HEK293T (cell line): Measurements from ENCODE around the gene LLPH.

ENCODE experiments used
- CTCF ChIA-PET: fragments of 350-600 bp; formaldehyde crosslinking; extraction: SDS; loops from one replicate; lab custom pipeline; 2021; ENCODE audit warnings: antibody characterized with exemption, inconsistent platforms; lab: Yijun Ruan, JAX
- POLR2A ChIA-PET: fragments of 350-600 bp; formaldehyde crosslinking; extraction: SDS; loops from one replicate; lab custom pipeline; 2020; ENCODE audit warnings: antibody characterized with exemption, inconsistent platforms; lab: Yijun Ruan, JAX
- DNase-seq: peaks from one replicate; pipeline ENCODE4 v3.0.0; 2012; ENCODE audit warnings: mixed read lengths; ENCODE audit errors: extremely low spot score
- ARNT ChIP-seq: fragments of 450-650 bp; IDR thresholded peaks from 2 replicates; pipeline ENCODE4 v1.6.1; 2017; ENCODE audit warnings: mild to moderate bottlenecking
- BHLHE40 ChIP-seq: fragments of 450-650 bp; IDR thresholded peaks from 2 replicates; pipeline ENCODE4 v1.6.1; 2016; ENCODE audit warnings: mild to moderate bottlenecking, moderate library complexity, borderline replicate concordance
- CTBP1 ChIP-seq: fragments of 450-650 bp; IDR thresholded peaks from 2 replicates; pipeline ENCODE4 v1.6.1; 2016; ENCODE audit warnings: borderline replicate concordance
- ELF4 ChIP-seq: fragments of 450-650 bp; IDR thresholded peaks from 2 replicates; pipeline ENCODE4 v1.6.1; 2017; ENCODE audit warnings: antibody characterized with exemption
- FOXA1 ChIP-seq: fragments of 450-650 bp; IDR thresholded peaks from 2 replicates; pipeline ENCODE4 v1.6.1; 2016; ENCODE audit warnings: mild to moderate bottlenecking
- FOXK2 ChIP-seq: fragments of 450-650 bp; IDR thresholded peaks from 2 replicates; pipeline ENCODE4 v1.6.1; 2016; ENCODE audit warnings: mild to moderate bottlenecking
- FOXM1 ChIP-seq: fragments of 450-650 bp; IDR thresholded peaks from 2 replicates; pipeline ENCODE4 v1.6.1; 2017; ENCODE audit warnings: mild to moderate bottlenecking, borderline replicate concordance
- HDGF ChIP-seq: fragments of 450-650 bp; IDR thresholded peaks from 2 replicates; pipeline ENCODE4 v1.6.1; 2017; ENCODE audit warnings: antibody characterized with exemption, borderline replicate concordance
- L3MBTL2 ChIP-seq: fragments of 450-650 bp; conservative IDR thresholded peaks from 2 replicates; pipeline ENCODE4 v1.6.1; 2016; ENCODE audit warnings: mild to moderate bottlenecking
- LEF1 ChIP-seq: fragments of 450-650 bp; IDR thresholded peaks from 2 replicates; pipeline ENCODE4 v1.6.1; 2017; ENCODE audit warnings: mild to moderate bottlenecking, borderline replicate concordance
- NFRKB ChIP-seq: fragments of 450-650 bp; IDR thresholded peaks from 2 replicates; pipeline ENCODE4 v1.6.1; 2016; ENCODE audit warnings: mild to moderate bottlenecking, moderate library complexity
- SP1 ChIP-seq: fragments of 450-650 bp; IDR thresholded peaks from 2 replicates; pipeline ENCODE4 v1.6.1; 2017
- SUZ12 ChIP-seq: fragments of 450-650 bp; IDR thresholded peaks from 2 replicates; pipeline ENCODE4 v1.6.1; 2016; ENCODE audit warnings: mild to moderate bottlenecking
- TARDBP ChIP-seq: fragments of 450-650 bp; IDR thresholded peaks from 2 replicates; pipeline ENCODE4 v1.6.1; 2016
- ZNF384 ChIP-seq: fragments of 450-650 bp; IDR thresholded peaks from 2 replicates; pipeline ENCODE4 v1.6.1; 2016
- TF ChIP-seq, protein P1 (sequence below): fragments of 450-650 bp; IDR thresholded peaks from 2 replicates; pipeline ENCODE4 v1.6.1; 2016

The LLPH gene

DNA sequence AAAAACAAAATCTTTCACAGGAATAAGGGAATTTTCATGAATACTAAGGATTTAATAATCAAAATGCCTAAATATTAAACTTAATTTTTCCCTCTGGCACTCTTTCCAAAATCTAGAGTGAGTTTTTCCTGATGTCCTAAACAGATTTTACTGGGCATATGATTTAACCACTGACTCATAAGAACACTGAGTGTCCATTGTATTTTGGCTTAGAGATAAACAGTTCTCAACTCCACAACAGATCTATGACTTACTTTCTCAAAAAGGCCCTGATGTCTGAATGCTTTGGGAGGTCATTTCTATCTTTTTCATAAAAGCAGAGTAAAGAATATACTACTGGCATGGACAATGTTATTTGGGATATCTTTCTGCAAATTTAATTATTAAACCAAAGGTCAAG, 24.2 kb upstream of the LLPH start:
- no peak for DNase-seq
- ChIA-PET CTCF (no interaction called here), POLR2A (no interaction called here)
- TF ChIP-seq ZNF384 (no peak), FOXM1 (no peak), ELF4 (no peak), BHLHE40 (no peak), FOXK2 (no peak), ARNT (no peak), HDGF (no peak), CTBP1 (no peak), SP1 (no peak), TARDBP (no peak), LEF1 (no peak)
- TF ChIP-seq, protein P1, sequence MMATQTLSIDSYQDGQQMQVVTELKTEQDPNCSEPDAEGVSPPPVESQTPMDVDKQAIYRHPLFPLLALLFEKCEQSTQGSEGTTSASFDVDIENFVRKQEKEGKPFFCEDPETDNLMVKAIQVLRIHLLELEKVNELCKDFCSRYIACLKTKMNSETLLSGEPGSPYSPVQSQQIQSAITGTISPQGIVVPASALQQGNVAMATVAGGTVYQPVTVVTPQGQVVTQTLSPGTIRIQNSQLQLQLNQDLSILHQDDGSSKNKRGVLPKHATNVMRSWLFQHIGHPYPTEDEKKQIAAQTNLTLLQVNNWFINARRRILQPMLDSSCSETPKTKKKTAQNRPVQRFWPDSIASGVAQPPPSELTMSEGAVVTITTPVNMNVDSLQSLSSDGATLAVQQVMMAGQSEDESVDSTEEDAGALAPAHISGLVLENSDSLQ = no peak

DNA sequence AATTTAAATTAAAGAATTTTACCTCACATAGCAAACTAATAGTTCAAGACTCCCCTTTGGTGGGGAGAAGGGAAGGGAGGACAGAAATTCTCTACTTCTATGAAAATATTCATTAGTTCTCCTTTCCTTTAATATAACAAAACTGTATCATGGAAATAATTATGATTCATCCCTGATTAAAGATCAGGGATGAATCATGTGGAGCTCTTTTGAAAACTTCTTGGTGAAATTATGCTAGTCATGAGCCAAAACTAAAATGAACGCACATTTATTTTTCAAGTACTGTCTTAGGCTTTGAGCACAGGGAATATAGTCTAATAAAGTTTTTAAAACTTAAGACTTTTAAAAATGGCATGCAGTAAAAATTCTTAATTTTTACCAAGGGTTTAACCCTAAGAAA, 22.2 kb upstream of the LLPH start:
- DNase-seq = no peak
- POLR2A ChIA-PET = no interaction called here
- CTCF ChIA-PET = interaction anchor here (0.6 kb wide), 1 partner anchor 25 kb away, joined by 4 read pairs; no protein-coding TSS in a partner anchor

DNA sequence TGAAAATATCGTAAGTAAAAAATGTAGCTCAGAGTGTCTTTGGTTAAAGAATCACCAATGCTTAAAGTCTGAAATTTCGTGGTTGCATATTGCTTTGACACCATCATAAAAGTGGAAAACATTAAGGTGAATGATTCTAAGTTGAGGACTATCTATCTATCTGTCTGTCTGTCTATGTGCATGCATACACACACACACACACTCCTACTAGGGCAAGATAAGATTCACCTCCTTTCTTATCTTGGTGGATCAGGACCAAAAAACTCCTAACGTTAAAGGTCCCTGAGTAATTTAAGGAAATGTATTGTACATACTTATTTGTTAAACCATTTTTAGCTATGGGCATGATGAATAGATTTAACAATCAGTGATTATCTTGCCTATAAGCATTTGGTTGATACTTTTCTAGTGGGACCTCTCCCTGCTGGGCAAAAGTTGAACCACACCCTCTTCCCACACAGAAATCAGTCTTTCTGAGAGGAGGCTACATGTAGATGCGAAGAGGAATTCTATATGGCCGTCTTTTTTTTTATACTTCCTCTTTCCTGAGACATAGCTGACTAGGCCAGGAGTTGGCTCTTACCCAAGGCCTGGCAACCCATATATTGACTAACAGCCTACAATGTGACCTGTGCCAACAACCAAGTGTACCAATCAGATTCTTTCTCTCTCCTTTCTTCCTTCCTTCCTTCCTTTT, 19.3 kb upstream of the LLPH start:
- POLR2A ChIA-PET = interaction anchor here (0.9 kb wide), 1 partner anchor 20 kb away, joined by 3 read pairs; the partner anchor contains the start of gene TMBIM4
- no peak for DNase-seq
- CTCF ChIA-PET = no interaction called here
- TF ChIP-seq, protein P1 = no peak
- TF ChIP-seq BHLHE40 (no peak), ELF4 (no peak), ARNT (no peak), L3MBTL2 (no peak), TARDBP (no peak), HDGF (no peak), SUZ12 (no peak), SP1 (no peak), FOXM1 (no peak), ZNF384 (no peak), LEF1 (no peak), NFRKB (no peak), FOXA1 (no peak), FOXK2 (no peak), CTBP1 (no peak)

More for the DNA sequence above, 22.2 kb upstream of the LLPH start:
- TF ChIP-seq FOXA1 (no peak), NFRKB (no peak), SP1 (no peak), TARDBP (no peak), LEF1 (no peak), L3MBTL2 (no peak), FOXK2 (no peak), ELF4 (no peak), CTBP1 (no peak), FOXM1 (no peak), HDGF (no peak), ZNF384 (no peak), SUZ12 (no peak), BHLHE40 (no peak), ARNT (no peak)
- TF ChIP-seq, protein P1 = no peak

DNA sequence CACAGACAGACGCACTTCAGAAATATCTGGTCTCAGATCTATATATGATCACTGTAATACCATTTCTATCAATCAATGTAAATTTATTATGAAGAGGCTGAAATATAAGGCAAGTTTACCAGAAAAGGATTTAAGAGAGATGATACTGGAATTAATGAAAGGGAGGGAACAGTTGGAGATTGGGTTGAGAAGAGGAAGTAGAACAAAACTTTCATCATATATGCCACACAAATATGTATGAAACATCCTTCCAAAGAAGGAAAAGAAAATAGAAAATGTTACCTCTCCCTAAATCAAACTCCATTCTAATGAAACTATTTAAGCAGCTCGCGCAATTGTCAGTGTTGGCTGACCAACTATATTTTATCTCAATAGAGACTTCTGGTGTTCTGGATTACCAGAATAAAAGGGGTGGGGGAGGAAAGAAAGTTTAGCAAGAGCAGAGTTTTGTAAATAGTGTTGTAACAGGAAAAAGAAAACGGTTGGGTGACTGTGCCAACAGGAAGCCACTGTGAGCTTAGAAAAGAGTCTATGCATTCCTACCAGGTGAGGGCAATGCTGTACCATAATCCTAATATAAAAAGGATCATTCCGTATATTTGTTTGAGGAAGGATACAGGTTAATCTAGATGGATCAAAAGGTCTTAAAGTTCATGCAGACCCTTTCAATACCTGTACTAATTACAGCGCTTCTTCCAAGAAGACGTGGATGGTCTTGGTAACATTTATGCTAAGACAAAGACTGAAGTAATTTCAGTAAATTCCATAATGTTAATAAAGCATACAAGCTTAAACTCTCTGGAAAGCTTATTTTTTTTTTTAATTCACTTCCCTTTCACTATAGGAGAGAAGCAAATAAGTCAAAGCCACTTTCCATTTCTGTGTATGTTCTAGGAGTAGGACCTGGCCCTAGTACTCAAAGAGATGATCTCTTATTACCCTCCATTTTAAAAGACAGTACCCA, 14.5 kb upstream of the LLPH start:
- no peak for TF ChIP-seq ELF4
- TF ChIP-seq ARNT = no peak
- no peak for TF ChIP-seq L3MBTL2
- no peak for TF ChIP-seq LEF1
- no peak for TF ChIP-seq FOXA1
- TF ChIP-seq CTBP1 = no peak
- TF ChIP-seq FOXM1 = no peak
- TF ChIP-seq NFRKB = no peak
- TF ChIP-seq HDGF = no peak
- no peak for TF ChIP-seq FOXK2
- TF ChIP-seq BHLHE40 = no peak
- TF ChIP-seq, protein P1 = no peak
- TF ChIP-seq TARDBP = no peak
- ChIA-PET POLR2A (interaction anchor here (0.9 kb wide), 1 partner anchor 15 kb away, joined by 3 read pairs; the partner anchor contains the start of gene LLPH), CTCF (interaction anchor here (0.6 to 1.0 kb wide), 5 partner anchors 12 to 1268 kb away, joined by 3 to 8 read pairs (median 5); no protein-coding TSS in a partner anchor)
- DNase-seq = peak; percentile 31
